GM21381 (cell line): ENCODE measurements around the gene SMAD4.
"Not testable (repeated sequence)": the region's sequence is repeated elsewhere in the genome, so short reads cannot be mapped to it uniquely, and the experiment has no call there.

Experiments
- ATAC-seq: cut with Tn5 transposase; IDR thresholded peaks from one replicate; pipeline ENCODE4 v1.9.1; 2021; ENCODE audit warnings: mild to moderate bottlenecking, moderate library complexity; ENCODE audit not compliant: unreplicated experiment

The SMAD4 gene

GRCh38 chr18:51107598-51108305 lies 77.7 kb downstream of the SMAD4 start:
- ATAC-seq, result no peak

GRCh38 chr18:51108330-51108729 lies 78.3 kb downstream of the SMAD4 start:
- ATAC-seq, result no peak

GRCh38 chr18:51110073-51110797 lies 80.2 kb downstream of the SMAD4 start:
- peak; percentile 84 for ATAC-seq

DNA sequence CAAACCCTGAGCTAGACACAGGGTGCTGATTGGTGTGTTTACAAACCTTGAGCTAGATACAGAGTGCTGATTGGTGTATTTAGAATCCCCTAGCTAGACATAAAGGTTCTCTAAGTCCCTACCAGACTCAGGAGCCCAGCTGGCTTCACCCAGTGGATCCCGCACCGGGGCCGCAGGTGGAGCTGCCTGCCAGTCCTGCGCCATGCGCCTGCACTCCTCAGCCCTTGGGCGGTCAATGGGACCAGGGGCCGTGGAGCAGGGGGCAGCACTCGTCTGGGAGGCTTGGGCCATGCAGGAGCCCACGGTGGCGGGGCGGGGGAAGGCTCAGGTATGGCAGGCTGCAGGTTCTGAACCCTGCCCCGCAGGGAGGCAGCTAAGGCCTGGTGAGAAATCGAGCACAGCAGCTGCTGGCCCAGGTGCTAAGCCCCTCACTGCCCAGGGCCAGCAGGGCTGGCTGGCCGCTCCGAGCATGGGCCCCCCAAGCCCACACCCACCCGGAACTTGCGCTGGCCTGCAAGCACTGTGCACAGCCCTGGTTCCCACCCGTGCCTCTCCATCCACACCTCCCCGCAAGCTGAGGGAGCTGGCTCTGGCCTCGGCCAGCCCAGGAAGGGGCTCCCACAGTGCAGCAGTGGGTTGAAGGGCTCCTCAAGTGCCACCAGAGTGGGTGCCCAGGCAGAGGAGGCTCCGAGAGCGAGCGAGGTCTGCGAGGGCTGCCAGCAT lies 81.8 kb downstream of the SMAD4 start:
- not testable (repeated sequence) for ATAC-seq

DNA sequence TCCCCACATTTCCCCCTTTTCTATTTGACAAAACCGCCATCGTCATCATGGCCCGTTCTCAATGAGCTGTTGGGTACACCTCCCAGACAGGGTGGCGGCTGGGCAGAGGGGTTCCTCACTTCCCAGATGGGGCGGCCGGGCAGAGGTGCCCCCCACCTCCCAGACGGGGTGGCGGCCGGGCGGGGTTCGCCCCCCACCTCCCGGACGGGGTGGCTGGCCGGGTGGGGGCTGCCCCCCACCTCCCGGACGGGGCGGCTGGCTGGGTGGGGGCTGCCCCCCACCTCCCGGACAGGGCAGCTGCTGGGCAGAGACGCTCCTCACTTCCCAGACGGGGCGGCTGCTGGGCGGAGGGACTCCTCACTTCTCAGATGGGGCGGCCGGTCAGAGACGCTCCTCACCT lies 87.0 kb downstream of the SMAD4 start:
- ATAC-seq, result not testable (repeated sequence)

- ATAC-seq, result not testable (repeated sequence)
These were observed 89.5 kb downstream of the SMAD4 start for GRCh38 chr18:51119561-51119960.

GRCh38 chr18:51119976-51120375 lies 90.0 kb downstream of the SMAD4 start:
- not testable (repeated sequence) for ATAC-seq

DNA sequence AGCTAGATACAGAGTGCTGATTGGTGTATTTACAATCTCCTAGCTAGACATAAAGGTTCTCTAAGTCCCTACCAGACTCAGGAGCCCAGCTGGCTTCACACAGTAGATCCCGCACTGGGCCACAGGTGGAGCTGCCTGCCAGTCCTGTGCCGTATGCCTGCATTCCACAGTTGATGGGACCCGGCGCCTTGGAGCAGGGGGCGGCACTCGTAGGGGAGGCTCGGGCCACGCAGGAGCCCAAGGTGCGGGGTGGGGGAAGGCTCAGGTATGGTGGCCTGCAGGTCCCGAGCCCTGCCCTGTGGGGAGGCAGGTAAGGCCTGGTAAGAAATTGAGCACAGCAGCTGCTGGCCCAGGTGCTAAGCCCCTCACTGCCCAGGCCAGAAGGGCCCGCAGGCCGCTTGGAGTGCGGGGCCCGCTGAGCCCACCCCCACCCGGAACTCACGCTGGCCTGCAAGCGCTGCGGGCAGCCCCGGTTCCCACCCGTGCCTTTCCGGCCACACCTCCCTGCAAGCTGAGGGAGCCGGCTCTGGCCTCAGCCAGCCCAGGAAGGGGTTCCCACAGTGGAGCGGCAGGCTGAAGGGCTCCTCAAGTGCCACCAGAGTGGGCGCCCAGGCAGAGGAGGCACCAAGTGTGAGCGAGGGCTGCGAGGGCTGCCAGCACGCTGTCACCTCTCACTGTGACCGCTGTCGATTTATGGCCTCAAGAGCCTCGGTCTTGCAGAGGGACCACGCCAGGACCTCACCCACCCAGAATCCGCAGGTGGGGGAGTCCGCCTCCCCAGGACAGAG lies 91.0 kb downstream of the SMAD4 start:
- ATAC-seq, result no peak

DNA sequence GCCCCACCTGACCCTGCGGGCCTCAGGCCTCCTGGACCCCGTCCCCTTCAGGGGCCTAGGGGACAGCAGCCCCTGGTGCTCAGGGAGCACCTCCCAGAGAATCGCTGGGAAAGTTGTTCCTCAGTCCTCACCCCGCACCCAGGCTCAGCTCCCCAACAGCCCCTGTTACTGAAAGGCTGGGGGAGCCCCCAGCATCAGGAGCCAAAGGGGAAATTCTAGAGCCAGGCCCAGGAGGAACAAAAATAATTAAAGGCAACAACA lies 91.5 kb downstream of the SMAD4 start:
- ATAC-seq, result no peak

DNA sequence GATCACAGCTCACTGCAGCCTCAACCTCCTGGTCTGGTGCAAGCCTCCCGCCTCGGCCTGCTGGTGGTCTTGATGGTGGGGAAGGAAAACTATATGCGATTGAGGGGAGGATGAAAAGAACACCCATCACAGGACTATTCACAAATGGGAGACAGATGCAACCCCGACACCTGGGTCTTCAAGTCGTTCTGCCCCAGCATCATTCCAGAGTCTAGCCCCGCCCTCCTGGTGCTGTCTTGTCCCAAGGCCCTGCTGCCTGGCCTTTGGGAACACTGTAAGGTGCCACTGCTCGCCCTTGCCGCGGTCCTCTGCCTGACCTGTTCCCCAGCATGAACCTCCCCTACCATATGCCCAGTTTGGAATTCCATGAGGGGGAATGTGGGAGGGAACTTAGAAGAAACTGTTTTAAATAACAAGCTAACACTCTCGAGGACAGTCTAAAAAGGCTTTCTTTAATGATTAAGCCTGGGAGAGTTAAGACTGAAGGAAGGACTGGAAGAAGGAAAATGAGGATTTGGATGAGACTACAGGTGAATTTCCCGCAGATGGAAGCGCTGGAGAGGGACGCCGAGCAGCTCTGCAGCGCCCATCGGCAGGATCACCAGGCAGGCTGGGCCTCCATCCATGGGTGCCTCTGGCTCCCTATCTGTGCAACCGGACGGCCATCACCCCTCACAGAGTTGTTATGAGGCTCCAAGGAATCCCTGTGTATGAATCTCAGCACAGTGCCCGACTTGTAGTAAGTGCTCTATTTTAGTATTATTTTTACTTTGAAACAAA lies 92.4 kb downstream of the SMAD4 start:
- ATAC-seq, result no peak

GRCh38 chr18:51123046-51123395 lies 93.0 kb downstream of the SMAD4 start:
- ATAC-seq, result no peak

DNA sequence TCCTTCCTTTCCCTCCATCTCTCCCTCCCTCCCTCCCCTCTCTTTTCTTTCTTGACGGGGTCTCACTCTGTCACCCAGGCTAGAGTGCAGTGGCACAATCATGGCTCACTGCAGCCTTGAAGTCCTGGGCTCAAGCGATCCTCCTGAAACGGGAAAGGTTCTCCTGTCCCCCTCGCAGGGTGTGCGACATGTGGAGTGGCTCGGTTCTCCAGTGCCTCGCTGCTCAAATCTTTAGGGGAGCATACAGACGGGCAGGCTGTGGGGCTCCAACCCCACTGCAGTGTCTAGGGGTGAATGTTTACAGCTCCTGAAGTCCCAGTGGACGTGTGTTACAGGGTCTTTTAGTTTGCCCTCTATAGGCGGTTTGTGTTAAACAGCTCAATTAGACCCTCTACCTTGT lies 93.5 kb downstream of the SMAD4 start:
- ATAC-seq, result no peak

DNA sequence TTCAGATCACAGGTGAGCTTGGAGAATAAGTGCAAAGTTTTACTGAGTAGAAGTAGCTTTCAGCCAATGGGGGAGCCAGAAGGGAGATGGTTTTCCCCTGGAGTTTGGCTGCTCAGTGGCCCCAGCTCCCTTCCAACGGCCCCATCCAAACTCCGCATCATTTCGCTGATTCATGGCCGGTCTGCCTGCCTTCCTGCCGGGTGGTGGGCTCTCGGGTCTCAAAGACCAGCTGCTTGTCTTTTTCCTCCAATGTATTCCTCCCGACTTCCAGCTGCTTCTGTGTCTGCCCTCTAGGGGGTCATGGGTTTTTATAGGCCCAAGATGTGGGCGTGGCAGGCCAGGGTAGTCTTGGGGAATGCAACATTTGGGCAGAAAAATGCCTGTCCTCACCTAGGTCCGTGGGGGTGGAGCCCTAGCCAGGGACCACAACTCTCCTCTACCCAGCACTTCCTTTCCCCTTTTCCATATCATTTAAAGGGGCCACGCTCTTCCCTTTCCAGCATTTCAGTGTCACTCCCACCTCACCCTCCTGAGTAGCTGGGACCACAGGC lies 94.0 kb downstream of the SMAD4 start:
- ATAC-seq, result no peak

- no peak for ATAC-seq
These were observed 96.0 kb downstream of the SMAD4 start for GRCh38 chr18:51125976-51126375.

GRCh38 chr18:51127664-51128063 lies 97.7 kb downstream of the SMAD4 start:
- no peak for ATAC-seq

DNA sequence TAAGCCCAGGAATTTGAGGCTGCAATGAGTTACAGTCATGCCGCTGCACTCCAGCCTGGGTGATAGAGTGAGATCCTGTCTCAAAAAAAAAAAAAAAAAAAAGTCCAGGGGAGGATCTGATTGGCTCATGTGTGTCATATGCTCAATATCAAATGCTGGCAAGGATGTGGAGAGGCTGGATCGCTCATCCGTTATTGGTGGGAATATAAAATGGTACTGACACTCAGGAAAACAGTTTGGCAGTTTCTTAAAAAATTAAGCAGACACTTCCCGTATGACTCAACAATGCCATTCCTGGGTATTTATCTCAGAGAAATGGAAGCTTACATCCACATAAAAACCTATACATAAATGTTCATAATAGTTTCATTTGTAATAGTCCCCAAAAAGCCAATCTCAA lies 98.5 kb downstream of the SMAD4 start:
- no peak for ATAC-seq

- ATAC-seq, result no peak
These were observed 102.4 kb downstream of the SMAD4 start for GRCh38 chr18:51132256-51132935.

DNA sequence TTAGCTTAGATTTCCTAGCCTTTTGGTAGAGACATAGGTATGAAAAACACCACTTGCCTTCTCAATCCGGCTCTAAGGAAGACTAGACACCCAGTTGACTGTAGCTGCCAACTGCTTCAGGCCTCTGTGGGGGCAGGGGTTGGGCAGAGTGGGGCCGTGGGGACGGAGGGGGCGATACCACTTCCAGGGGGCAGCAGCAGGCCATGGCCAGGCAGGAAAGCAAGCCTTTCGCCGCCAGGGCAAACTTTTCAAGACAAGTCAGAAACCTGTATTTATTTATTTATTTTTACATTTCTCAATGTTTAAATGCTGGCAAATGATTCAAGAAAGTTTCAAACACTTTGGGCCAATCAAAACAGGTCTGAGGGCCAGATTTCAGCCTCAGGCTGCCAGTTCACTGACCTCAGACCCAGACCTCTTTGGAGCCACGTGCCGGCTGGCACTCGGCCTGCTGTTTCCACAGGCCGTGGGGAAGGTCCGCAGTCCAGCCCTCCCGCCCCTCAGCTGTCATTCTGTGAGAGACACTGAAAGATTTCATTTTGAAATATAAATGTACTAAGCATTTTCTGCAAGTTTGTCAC lies 103.7 kb downstream of the SMAD4 start:
- no peak for ATAC-seq
